ENCODE data around the gene YIPF4.

DNA sequence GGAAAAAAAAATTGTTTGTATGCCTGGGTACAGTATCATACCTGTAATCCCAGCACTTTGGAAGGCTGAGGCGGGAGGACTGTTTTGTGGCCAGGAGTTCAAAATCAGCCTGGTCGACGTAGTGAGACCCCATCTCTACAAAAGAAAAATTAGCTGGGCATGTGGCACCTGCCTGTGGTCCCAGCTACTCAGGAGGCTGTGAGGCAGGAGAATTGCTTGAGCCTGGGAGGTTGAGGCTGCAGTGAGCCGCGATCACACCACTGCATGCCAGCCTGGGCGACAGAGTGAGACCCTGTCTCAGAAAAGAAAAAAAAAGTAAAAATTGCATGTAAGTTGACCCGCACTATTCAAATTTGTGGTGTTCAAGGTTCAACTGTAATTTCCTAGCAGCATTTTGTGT is 32.9 kb downstream of the YIPF4 start:
- TF ChIP-seq SMC3 (IDR thresholded peaks at IDR 0.05; ENCODE audit: low read depth, low read length) (no peak), POLR2A (IDR thresholded peaks at IDR 0.05; ENCODE audit: low read depth, low read length) (no peak), RFX5 (IDR thresholded peaks at IDR 0.05; ENCODE audit: low read depth, low read length) (no peak), FOS (IDR thresholded peaks at IDR 0.05; ENCODE audit: low read depth, low read length) (no peak), MXI1 (IDR thresholded peaks at IDR 0.05; ENCODE audit: borderline replicate concordance, low read depth, low read length) (no peak), CHD1 (IDR thresholded peaks at IDR 0.05; ENCODE audit: low read depth, low read length) (no peak), CEBPB (IDR thresholded peaks at IDR 0.05; ENCODE audit: low read depth, low read length) (no peak)
- TF ChIP-seq, protein P1, sequence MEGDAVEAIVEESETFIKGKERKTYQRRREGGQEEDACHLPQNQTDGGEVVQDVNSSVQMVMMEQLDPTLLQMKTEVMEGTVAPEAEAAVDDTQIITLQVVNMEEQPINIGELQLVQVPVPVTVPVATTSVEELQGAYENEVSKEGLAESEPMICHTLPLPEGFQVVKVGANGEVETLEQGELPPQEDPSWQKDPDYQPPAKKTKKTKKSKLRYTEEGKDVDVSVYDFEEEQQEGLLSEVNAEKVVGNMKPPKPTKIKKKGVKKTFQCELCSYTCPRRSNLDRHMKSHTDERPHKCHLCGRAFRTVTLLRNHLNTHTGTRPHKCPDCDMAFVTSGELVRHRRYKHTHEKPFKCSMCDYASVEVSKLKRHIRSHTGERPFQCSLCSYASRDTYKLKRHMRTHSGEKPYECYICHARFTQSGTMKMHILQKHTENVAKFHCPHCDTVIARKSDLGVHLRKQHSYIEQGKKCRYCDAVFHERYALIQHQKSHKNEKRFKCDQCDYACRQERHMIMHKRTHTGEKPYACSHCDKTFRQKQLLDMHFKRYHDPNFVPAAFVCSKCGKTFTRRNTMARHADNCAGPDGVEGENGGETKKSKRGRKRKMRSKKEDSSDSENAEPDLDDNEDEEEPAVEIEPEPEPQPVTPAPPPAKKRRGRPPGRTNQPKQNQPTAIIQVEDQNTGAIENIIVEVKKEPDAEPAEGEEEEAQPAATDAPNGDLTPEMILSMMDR (conservative IDR thresholded peaks at IDR 0.05; ENCODE audit: low read depth, low read length) = no peak

Measured in IMR-90 (cell line).